Measurements from ENCODE around the gene AMIGO2. TPM values are rescaled to one million over a fixed set of nuclear protein-coding genes. Genes with fewer than 3 reads are reported as not detected.

AMIGO2 gene
- total and polyA plus RNA-seq, 2 donors (not counting 1 experiment from before 2014, with no cell fraction given) = 6.9 to 12.4 TPM

DNA sequence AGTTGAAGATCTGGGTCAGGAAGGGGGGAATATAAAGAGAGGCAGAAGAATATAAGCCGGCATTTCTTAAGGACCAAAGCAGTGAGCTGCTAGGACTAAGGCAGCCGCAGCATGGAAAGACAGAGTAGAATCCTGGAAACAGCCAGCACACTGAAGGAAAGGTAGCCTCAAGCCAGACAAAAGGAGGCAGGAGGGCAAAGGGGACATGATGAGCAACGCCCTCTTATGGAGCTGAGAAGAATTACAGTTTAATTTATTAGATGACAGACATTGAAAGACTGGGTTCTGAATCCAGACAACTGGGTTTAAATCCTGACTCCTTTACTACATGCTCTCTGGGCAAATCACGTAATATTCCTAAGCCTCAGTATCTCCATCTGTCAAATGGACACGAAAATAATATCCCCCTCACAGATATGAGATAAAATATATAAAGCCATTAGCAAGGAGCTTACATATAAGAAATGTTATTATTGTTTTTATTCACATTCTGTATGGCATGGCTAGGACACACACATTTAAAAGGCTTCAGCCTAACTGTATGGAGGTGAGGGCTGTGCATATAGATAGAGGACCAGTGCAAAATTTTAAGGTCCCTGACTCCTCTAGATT, 8.4 kb downstream of the AMIGO2 start:
- no peaks in the 10 kb centered on the region for H3K4me1 ChIP-seq (ENCODE audit: control insufficient read depth, extremely low read depth, insufficient read depth, low read length)
- no peaks in the 10 kb centered on the region for H4K20me1 ChIP-seq (ENCODE audit: control insufficient read depth, extremely low read depth, insufficient read depth, low read length)
- H3K36me3 ChIP-seq (ENCODE audit: control insufficient read depth, insufficient read depth, low read length) = no peaks in the 10 kb centered on the region
- no peak overlapping the region for H3K4me3 ChIP-seq (replicated peaks in 1 of 4; ENCODE audit: control extremely low read depth in 1 of 4, insufficient read depth in 1 of 4, low read depth in 3 of 4, low read length in 4 of 4)
- H3K9ac ChIP-seq (ENCODE audit: insufficient read depth, low read length) = no peak overlapping the region
- no peak overlapping the region for H3K4me2 ChIP-seq (ENCODE audit: extremely low read depth, insufficient read depth, low read length)
- no peaks in the 10 kb centered on the region for H3K79me2 ChIP-seq (ENCODE audit: control insufficient read depth, insufficient read depth, low read length)
- H3K27me3 ChIP-seq (ENCODE audit: control insufficient read depth, insufficient read depth, low read length) = no peaks in the 10 kb centered on the region
- H3K27ac ChIP-seq (ENCODE audit: insufficient read depth, low read length) = no peak overlapping the region
- TF ChIP-seq, protein P1, sequence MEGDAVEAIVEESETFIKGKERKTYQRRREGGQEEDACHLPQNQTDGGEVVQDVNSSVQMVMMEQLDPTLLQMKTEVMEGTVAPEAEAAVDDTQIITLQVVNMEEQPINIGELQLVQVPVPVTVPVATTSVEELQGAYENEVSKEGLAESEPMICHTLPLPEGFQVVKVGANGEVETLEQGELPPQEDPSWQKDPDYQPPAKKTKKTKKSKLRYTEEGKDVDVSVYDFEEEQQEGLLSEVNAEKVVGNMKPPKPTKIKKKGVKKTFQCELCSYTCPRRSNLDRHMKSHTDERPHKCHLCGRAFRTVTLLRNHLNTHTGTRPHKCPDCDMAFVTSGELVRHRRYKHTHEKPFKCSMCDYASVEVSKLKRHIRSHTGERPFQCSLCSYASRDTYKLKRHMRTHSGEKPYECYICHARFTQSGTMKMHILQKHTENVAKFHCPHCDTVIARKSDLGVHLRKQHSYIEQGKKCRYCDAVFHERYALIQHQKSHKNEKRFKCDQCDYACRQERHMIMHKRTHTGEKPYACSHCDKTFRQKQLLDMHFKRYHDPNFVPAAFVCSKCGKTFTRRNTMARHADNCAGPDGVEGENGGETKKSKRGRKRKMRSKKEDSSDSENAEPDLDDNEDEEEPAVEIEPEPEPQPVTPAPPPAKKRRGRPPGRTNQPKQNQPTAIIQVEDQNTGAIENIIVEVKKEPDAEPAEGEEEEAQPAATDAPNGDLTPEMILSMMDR (conservative IDR thresholded peaks at IDR 0.05 in 1 of 2, IDR thresholded peaks at IDR 0.05 in 1 of 2; ENCODE audit: low read depth in 1 of 2, low read length in 2 of 2) = peak; percentile 30 to 46
- TF ChIP-seq EZH2 (IDR thresholded peaks at IDR 0.05; ENCODE audit: low read length, missing control alignments) = no peak
- no peak overlapping the region for H2AFZ ChIP-seq (ENCODE audit: low read length)
- H3K9me3 ChIP-seq (ENCODE audit: control insufficient read depth, insufficient read depth, low read depth, low read length) = no peaks in the 10 kb centered on the region
- DNase-seq (ENCODE audit: low read depth in 2 of 2) = no peak

DNA sequence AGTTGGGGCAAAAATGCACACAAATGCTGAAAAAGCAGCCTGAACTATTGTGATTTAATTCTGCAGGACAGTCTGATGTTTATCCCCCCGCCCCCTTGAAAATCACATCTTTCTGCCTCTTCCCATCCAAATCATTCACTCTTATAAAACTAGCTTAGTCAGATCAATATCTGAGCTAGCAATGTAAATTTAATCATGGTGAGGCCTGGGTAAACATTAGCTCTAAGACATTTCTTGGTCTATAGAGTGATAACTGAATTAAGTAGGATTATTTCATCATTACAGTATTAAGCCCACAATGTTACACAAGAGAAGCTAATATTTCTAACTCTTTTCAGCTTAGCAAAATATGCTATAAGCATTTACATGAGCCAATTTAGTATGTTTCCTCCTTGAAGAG, 9.4 kb downstream of the AMIGO2 start:
- H4K20me1 ChIP-seq (ENCODE audit: control insufficient read depth, extremely low read depth, insufficient read depth, low read length) = no peaks in the 10 kb centered on the region
- H3K9ac ChIP-seq (ENCODE audit: insufficient read depth, low read length) = no peak overlapping the region
- H3K79me2 ChIP-seq (ENCODE audit: control insufficient read depth, insufficient read depth, low read length) = no peaks in the 10 kb centered on the region
- DNase-seq (ENCODE audit: low read depth in 2 of 2) = no peak
- H3K36me3 ChIP-seq (ENCODE audit: control insufficient read depth, insufficient read depth, low read length) = no peaks in the 10 kb centered on the region
- no peak overlapping the region for H3K4me3 ChIP-seq (replicated peaks in 1 of 4; ENCODE audit: control extremely low read depth in 1 of 4, insufficient read depth in 1 of 4, low read depth in 3 of 4, low read length in 4 of 4)
- TF ChIP-seq, protein P1 (conservative IDR thresholded peaks at IDR 0.05 in 1 of 2, IDR thresholded peaks at IDR 0.05 in 1 of 2; ENCODE audit: low read depth in 1 of 2, low read length in 2 of 2) = no peak
- no peak for TF ChIP-seq EZH2 (IDR thresholded peaks at IDR 0.05; ENCODE audit: low read length, missing control alignments)
- H3K27me3 ChIP-seq (ENCODE audit: control insufficient read depth, insufficient read depth, low read length) = no peaks in the 10 kb centered on the region
- no peaks in the 10 kb centered on the region for H3K4me1 ChIP-seq (ENCODE audit: control insufficient read depth, extremely low read depth, insufficient read depth, low read length)
- no peak overlapping the region for H2AFZ ChIP-seq (ENCODE audit: low read length)
- no peak overlapping the region for H3K4me2 ChIP-seq (ENCODE audit: extremely low read depth, insufficient read depth, low read length)
- no peaks in the 10 kb centered on the region for H3K9me3 ChIP-seq (ENCODE audit: control insufficient read depth, insufficient read depth, low read depth, low read length)
- H3K27ac ChIP-seq (ENCODE audit: insufficient read depth, low read length) = no peak overlapping the region

DNA sequence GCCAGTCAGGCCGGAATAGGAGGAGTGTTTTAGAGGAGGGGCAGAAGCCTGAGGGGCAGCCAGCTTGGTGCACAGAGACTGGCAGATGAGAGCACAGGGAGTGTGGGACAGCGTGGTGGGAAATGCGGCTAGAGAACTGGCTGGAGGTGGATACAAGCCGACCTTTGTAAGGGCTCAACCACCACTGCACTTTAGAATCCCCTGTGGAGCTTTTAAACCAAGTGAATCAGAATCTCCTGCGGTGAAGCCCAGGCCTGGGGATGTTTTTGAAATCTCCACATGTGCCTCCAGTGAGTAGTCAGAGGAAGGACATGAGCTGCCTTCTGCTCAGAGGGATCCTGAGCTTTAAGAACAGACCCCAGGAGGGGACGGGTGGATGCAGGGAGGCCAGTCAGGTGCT, 11.2 kb downstream of the AMIGO2 start:
- no peaks in the 10 kb centered on the region for H3K27me3 ChIP-seq (ENCODE audit: control insufficient read depth, insufficient read depth, low read length)

More for the DNA sequence above, 11.2 kb downstream of the AMIGO2 start:
- no peak overlapping the region for H2AFZ ChIP-seq (ENCODE audit: low read length)
- TF ChIP-seq, protein P1 (conservative IDR thresholded peaks at IDR 0.05 in 1 of 2, IDR thresholded peaks at IDR 0.05 in 1 of 2; ENCODE audit: low read depth in 1 of 2, low read length in 2 of 2) = no peak
- TF ChIP-seq EZH2 (IDR thresholded peaks at IDR 0.05; ENCODE audit: low read length, missing control alignments) = no peak
- no peaks in the 10 kb centered on the region for H3K4me1 ChIP-seq (ENCODE audit: control insufficient read depth, extremely low read depth, insufficient read depth, low read length)
- H4K20me1 ChIP-seq (ENCODE audit: control insufficient read depth, extremely low read depth, insufficient read depth, low read length) = no peaks in the 10 kb centered on the region
- no peaks in the 10 kb centered on the region for H3K79me2 ChIP-seq (ENCODE audit: control insufficient read depth, insufficient read depth, low read length)
- no peaks in the 10 kb centered on the region for H3K9me3 ChIP-seq (ENCODE audit: control insufficient read depth, insufficient read depth, low read depth, low read length)
- H3K4me2 ChIP-seq (ENCODE audit: extremely low read depth, insufficient read depth, low read length) = no peak overlapping the region
- H3K27ac ChIP-seq (ENCODE audit: insufficient read depth, low read length) = no peak overlapping the region
- H3K4me3 ChIP-seq (replicated peaks in 1 of 4; ENCODE audit: control extremely low read depth in 1 of 4, insufficient read depth in 1 of 4, low read depth in 3 of 4, low read length in 4 of 4) = no peak overlapping the region
- H3K9ac ChIP-seq (ENCODE audit: insufficient read depth, low read length) = no peak overlapping the region
- no peak for DNase-seq (ENCODE audit: low read depth in 2 of 2)
- H3K36me3 ChIP-seq (ENCODE audit: control insufficient read depth, insufficient read depth, low read length) = no peaks in the 10 kb centered on the region

Measured in fibroblast of lung (primary cell).